SIG-M5 (cell line): Measurements from ENCODE around the gene SYNM.

ENCODE experiments used
- DNase-seq: peaks from one replicate; lab custom pipeline; 2025; lab: John Stamatoyannopoulos, UW

The SYNM gene

GRCh38 chr15:99168601-99169580 is 64.0 kb downstream of the SYNM start:
- no peak for DNase-seq

GRCh38 chr15:99169769-99170311 is 65.0 kb downstream of the SYNM start:
- no peak for DNase-seq

- no peak for DNase-seq
These were observed 65.7 kb downstream of the SYNM start for GRCh38 chr15:99170476-99171065.

GRCh38 chr15:99172171-99172570 is 67.3 kb downstream of the SYNM start:
- no peak for DNase-seq

GRCh38 chr15:99172989-99173388 is 68.1 kb downstream of the SYNM start:
- no peak for DNase-seq

- no peak for DNase-seq
These were observed 69.9 kb downstream of the SYNM start for GRCh38 chr15:99174567-99175395.

- no peak for DNase-seq
These were observed 71.9 kb downstream of the SYNM start for GRCh38 chr15:99176757-99177156.

GRCh38 chr15:99177679-99178078 is 72.8 kb downstream of the SYNM start:
- no peak for DNase-seq

- no peak for DNase-seq
These were observed 75.4 kb downstream of the SYNM start for GRCh38 chr15:99180086-99180963.

GRCh38 chr15:99180964-99181306 is 76.1 kb downstream of the SYNM start:
- no peak for DNase-seq

- DNase-seq, result no peak
These were observed 76.7 kb downstream of the SYNM start for GRCh38 chr15:99181545-99181971.

GRCh38 chr15:99182791-99183190 is 77.9 kb downstream of the SYNM start:
- no peak for DNase-seq
